AG10803 (cell line): ENCODE data around the gene WFS1.

Experiments
- DNase-seq: peaks from one replicate; pipeline ENCODE4 v3.0.0; 2010; ENCODE audit warnings: low read depth
- H3K4me3 ChIP-seq: 2 replicates; pipeline ENCODE4 v1.5.1; 2011; ENCODE audit warnings: mild to moderate bottlenecking, low read length, control low read depth
- CTCF ChIP-seq: conservative IDR thresholded peaks from 2 replicates; pipeline ENCODE4 v1.5.1; 2011; ENCODE audit warnings: mild to moderate bottlenecking, low read length, control low read depth, inconsistent platforms

WFS1 gene

DNA sequence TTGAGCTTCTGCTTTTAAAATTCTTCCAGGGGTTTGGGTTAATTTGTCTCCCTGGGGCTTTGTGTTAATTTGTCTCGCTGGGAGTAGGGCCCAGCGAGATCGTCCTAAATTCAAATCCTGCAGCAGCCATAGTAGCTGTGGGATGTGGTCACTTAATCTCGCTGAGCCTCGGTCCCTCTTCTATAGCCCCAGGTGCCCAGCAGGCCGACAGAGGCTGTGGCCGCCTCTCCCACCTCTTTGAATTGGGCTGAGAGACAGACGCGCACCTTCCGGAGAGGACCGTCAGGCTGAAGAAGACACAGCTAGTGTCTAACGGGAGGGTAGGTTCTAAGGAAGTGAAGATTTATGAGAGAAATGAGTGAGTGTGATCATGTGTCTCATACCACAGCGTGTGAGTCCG, 15.7 kb upstream of the WFS1 start:
- no peak for DNase-seq
- no peak overlapping the region for H3K4me3 ChIP-seq
- TF ChIP-seq CTCF: no peak

- TF ChIP-seq CTCF: no peak
- DNase-seq: no peak
- no peak overlapping the region for H3K4me3 ChIP-seq
Observed at GRCh38 chr4:6256141-6256540, 13.5 kb upstream of the WFS1 start.

GRCh38 chr4:6257247-6258025, 12.2 kb upstream of the WFS1 start:
- H3K4me3 ChIP-seq: no peak overlapping the region
- no peak for TF ChIP-seq CTCF
- no peak for DNase-seq

DNA sequence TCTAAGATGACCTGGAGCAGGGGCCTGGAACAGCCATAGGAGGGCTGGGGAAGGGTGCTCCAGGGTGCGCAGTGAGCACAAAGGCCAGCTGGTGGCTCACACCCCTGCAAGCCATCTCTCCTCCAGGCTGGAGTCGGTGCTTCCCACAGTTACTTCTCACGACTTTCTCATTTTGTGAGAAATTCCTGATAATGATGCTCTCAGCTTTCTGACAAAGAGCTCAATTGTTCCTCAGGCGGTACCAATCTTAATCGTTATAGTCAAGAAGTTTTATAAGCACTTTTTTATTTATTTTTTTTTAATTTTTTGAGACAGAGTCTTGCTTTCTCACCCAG, 11.7 kb upstream of the WFS1 start:
- TF ChIP-seq CTCF: no peak
- no peak for DNase-seq
- no peak overlapping the region for H3K4me3 ChIP-seq

GRCh38 chr4:6258741-6259140, 10.9 kb upstream of the WFS1 start:
- no peak overlapping the region for H3K4me3 ChIP-seq
- no peak for DNase-seq
- no peak for TF ChIP-seq CTCF

DNA sequence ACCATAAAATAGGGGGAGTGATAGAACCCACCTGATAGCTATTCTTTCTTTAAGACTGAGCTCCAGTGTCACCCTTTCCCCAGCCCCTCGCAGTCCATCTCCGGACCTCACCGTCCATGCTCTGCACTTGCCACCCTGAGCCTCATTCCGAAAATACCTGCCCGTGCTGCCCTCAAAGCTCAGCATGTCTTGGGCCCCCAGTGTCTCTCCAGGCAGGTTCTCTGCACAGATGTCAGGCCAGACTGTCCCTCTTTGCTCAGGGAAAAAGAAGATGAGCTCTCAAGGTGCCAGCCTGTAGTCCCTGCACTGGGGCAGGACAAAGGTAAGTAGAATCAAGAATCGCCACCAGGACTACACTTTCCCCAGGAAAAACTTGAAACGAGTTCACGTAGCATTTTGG, 9.8 kb upstream of the WFS1 start:
- TF ChIP-seq CTCF: no peak
- no peak overlapping the region for H3K4me3 ChIP-seq

GRCh38 chr4:6262176-6262575, 7.5 kb upstream of the WFS1 start:
- DNase-seq: no peak
- TF ChIP-seq CTCF: no peak
- no peak overlapping the region for H3K4me3 ChIP-seq

More for the DNA sequence above, 9.8 kb upstream of the WFS1 start:
- DNase-seq: no peak
